CD14-positive monocyte (primary cell): ENCODE data around the gene NEMP2. TPM values are rescaled to one million over a fixed set of nuclear protein-coding genes. Genes with fewer than 3 reads are reported as not detected.

ENCODE experiments used
- DNase-seq, 3 donors: peaks; one replicate each; pipeline ENCODE4 v3.0.0-alpha.2; 2011 to 2022
- H2AFZ ChIP-seq: 2 replicates; pipeline ENCODE4 v1.6.0; 2012; ENCODE audit warnings: mild to moderate bottlenecking, low read depth, low read length, inconsistent platforms; ENCODE audit not compliant: insufficient read depth, poor library complexity, severe bottlenecking
- H3K27ac ChIP-seq, 2 donors: 1 replicate in 1 of 2; 2 replicates in 1 of 2; pipeline ENCODE4 v1.5.1; 2012 to 2013; ENCODE audit warnings: low read length in 2 of 2, control low read depth in 1 of 2, inconsistent platforms in 1 of 2, low read depth in 1 of 2, mild to moderate bottlenecking in 1 of 2
- H3K27me3 ChIP-seq, 2 donors: one replicate each; pipeline versions ENCODE4 v1.6.0 to v1.6.1; 2011 to 2013; ENCODE audit warnings: low read length in 2 of 2; ENCODE audit not compliant: control insufficient read depth in 2 of 2, insufficient read depth in 2 of 2
- H3K36me3 ChIP-seq, 2 donors: replicated peaks in 1 of 2; 1 replicate in 1 of 2; 2 replicates in 1 of 2; pipeline versions ENCODE4 v1.5.1 to v1.6.1; 2012 to 2013; ENCODE audit warnings: low read length in 2 of 2, control low read depth in 1 of 2, inconsistent platforms in 1 of 2, mild to moderate bottlenecking in 1 of 2; ENCODE audit not compliant: insufficient read depth in 2 of 2, control insufficient read depth in 1 of 2
- H3K4me1 ChIP-seq, 2 donors: 1 replicate in 1 of 2; 2 replicates in 1 of 2; pipeline versions ENCODE4 v1.5.1 to v1.6.1; 2012 to 2013; ENCODE audit warnings: low read length in 2 of 2, control low read depth in 1 of 2, inconsistent platforms in 1 of 2, mild to moderate bottlenecking in 1 of 2, moderate library complexity in 1 of 2; ENCODE audit not compliant: insufficient read depth in 2 of 2, control insufficient read depth in 1 of 2
- H3K4me2 ChIP-seq: replicated peaks from 2 replicates; pipeline ENCODE3; 2012; ENCODE audit warnings: low read length, moderate library complexity, mild to moderate bottlenecking; ENCODE audit not compliant: poor library complexity, severe bottlenecking; ENCODE audit errors: extremely low read depth
- H3K4me3 ChIP-seq, 3 experiments: fragments of 200-600 bp in 1 of 3; sonication (generic) in 1 of 3; replicated peaks in 1 of 3; 1 replicate in 2 of 3; 2 replicates in 1 of 3; pipeline ENCODE4 v1.5.1; 2011 to 2013; ENCODE audit warnings: low read length in 3 of 3, mild to moderate bottlenecking in 3 of 3, control low read depth in 2 of 3, low read depth in 2 of 3, inconsistent platforms in 1 of 3, moderate library complexity in 1 of 3
- H3K79me2 ChIP-seq: 2 replicates; pipeline ENCODE4 v1.6.0; 2012; ENCODE audit warnings: mild to moderate bottlenecking, control low read depth, inconsistent platforms, low read length, moderate library complexity; ENCODE audit not compliant: insufficient read depth
- H3K9ac ChIP-seq: 2 replicates; pipeline ENCODE4 v1.6.0; 2017; ENCODE audit warnings: low read length, mild to moderate bottlenecking; ENCODE audit not compliant: insufficient read depth, poor library complexity, severe bottlenecking
- H3K9me3 ChIP-seq, 2 donors: replicated peaks in 1 of 2; 1 replicate in 1 of 2; 2 replicates in 1 of 2; pipeline versions ENCODE4 v1.5.1 to v1.6.1; 2012 to 2013; ENCODE audit warnings: low read length in 2 of 2, control low read depth in 1 of 2; ENCODE audit not compliant: control insufficient read depth in 1 of 2, insufficient read depth in 1 of 2
- H4K20me1 ChIP-seq: 2 replicates; pipeline ENCODE4 v1.6.0; 2012; ENCODE audit warnings: mild to moderate bottlenecking, low read length, control low read depth, moderate library complexity; ENCODE audit not compliant: insufficient read depth
- H3K27ac Mint-ChIP-seq, 7 donors: one replicate each; pipeline ENCODE4 v1.8.0; 2020; ENCODE audit warnings: mild to moderate bottlenecking in 7 of 7, mixed read lengths in 7 of 7, moderate library complexity in 6 of 7, inconsistent platforms in 2 of 7
- H3K27me3 Mint-ChIP-seq, 3 donors: one replicate each; pipeline ENCODE4 v1.8.0; 2021 to 2022; ENCODE audit warnings: low read depth in 3 of 3, mild to moderate bottlenecking in 3 of 3, mixed read lengths in 3 of 3, moderate library complexity in 3 of 3, inconsistent platforms in 1 of 3
- H3K36me3 Mint-ChIP-seq, 2 donors: one replicate each; pipeline ENCODE4 v1.8.0; 2020; ENCODE audit warnings: mixed read lengths in 2 of 2, inconsistent platforms in 1 of 2, mild to moderate bottlenecking in 1 of 2
- H3K4me1 Mint-ChIP-seq: one replicate; pipeline ENCODE4 v1.8.0; 2020; ENCODE audit warnings: mild to moderate bottlenecking, mixed read lengths
- H3K4me3 Mint-ChIP-seq, 2 donors: one replicate each; pipeline ENCODE4 v1.8.0; 2020; ENCODE audit warnings: mild to moderate bottlenecking in 2 of 2, mixed read lengths in 2 of 2, moderate library complexity in 1 of 2
- H3K9me3 Mint-ChIP-seq, 7 donors: one replicate each; pipeline ENCODE4 v1.8.0; 2020 to 2022; ENCODE audit warnings: mixed read lengths in 7 of 7, mild to moderate bottlenecking in 6 of 7, moderate library complexity in 6 of 7, inconsistent platforms in 2 of 7
- WGBS: methylation state at CpG from one replicate; pipeline ENCODE4 v1.1.5; 2013; ENCODE audit warnings: missing lambda C conversion rate; ENCODE audit not compliant: insufficient coverage; 5-methylcytosine and 5-hydroxymethylcytosine counted together
- intact Hi-C, 2 donors: fragments of 100-400 bp; cut with micrococcal nuclease; formaldehyde crosslinking; loops; one replicate each; pipeline versions ENCODE4 v1.15.0 to v1.15.1; 2023
- polyA plus RNA-seq, 3 donors: library from polyadenylated mRNA; depleted of rRNA in 1 of 3; unstranded in 2 of 3; stranded (reverse) in 1 of 3; fragments of 300-500 nt in 2 of 3; fragments of >200 nt in 1 of 3; fragmentation: Illumina TruSeq in 2 of 3; gene quantifications; 1 replicate in 2 of 3; 2 replicates in 1 of 3; pipeline ENCODE4 v1.2.3, GENCODE V29; 2012 to 2021
- TF ChIP-seq, protein P1 (sequence below): fragments of 200-600 bp; IDR thresholded peaks from one replicate; pipeline ENCODE4 v1.8.0; 2022; ENCODE audit warnings: antibody characterized with exemption, mild to moderate bottlenecking

The NEMP2 gene
- polyA plus RNA-seq, 3 donors, result 0.44 to 2.5 (median 1.5) TPM

DNA sequence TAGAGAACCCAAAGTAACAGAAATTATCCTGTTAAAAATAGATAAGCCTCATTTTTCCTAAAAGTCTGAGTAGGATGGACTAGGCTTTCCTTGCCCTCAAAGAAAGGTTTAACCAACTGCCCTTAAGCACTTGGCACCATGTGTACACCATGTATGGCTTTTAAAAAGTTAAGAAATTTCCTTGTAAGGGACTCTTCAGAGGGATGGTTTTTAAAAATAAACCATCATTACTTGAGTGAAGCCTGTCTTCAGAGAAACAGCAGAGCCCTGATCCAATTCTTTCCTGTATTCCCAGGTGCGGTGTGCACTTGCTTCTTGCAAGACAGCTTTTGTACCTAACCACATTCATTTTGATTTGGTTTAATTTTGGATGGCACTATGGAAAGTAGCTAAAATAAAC, 1.1 kb upstream of the NEMP2 start:
- Mint-ChIP-seq H3K4me1 (peaks cover 25% of the 10 kb centered on the region), H3K36me3 (peaks cover under 1 to 10% of the 10 kb centered on the region in 2 donors), H3K9me3 (peaks cover 23 to 39% (median 29%) of the 10 kb centered on the region in 7 donors), H3K27ac (no peak overlapping the region), H3K27me3 (peaks cover 0 to 2% (median 0%) of the 10 kb centered on the region in 3 donors), H3K4me3 (peak overlapping the region in 1 of 2 donors; percentile 2)
- Histone ChIP-seq H2AFZ (peak overlapping the region; percentile 94), H3K36me3 (no peaks in the 10 kb centered on the region), H4K20me1 (no peaks in the 10 kb centered on the region), H3K9me3 (peaks cover 13 to 17% of the 10 kb centered on the region in 2 donors), H3K4me2 (no peak overlapping the region), H3K4me1 (peaks cover 11 to 24% of the 10 kb centered on the region in 2 donors), H3K27ac (no peak overlapping the region), H3K79me2 (peaks cover 20% of the 10 kb centered on the region), H3K4me3 (no peak overlapping the region), H3K9ac (no peak overlapping the region), H3K27me3 (no peaks in the 10 kb centered on the region)
- intact Hi-C loops, result loop anchor here in 1 of 2 donors (10.0 kb wide), 1 partner anchor 109 kb away; the partner anchor contains the start of gene NAB1
- WGBS, result no CpG with 5 or more reads among the region's 1 CpG
- TF ChIP-seq, protein P1, sequence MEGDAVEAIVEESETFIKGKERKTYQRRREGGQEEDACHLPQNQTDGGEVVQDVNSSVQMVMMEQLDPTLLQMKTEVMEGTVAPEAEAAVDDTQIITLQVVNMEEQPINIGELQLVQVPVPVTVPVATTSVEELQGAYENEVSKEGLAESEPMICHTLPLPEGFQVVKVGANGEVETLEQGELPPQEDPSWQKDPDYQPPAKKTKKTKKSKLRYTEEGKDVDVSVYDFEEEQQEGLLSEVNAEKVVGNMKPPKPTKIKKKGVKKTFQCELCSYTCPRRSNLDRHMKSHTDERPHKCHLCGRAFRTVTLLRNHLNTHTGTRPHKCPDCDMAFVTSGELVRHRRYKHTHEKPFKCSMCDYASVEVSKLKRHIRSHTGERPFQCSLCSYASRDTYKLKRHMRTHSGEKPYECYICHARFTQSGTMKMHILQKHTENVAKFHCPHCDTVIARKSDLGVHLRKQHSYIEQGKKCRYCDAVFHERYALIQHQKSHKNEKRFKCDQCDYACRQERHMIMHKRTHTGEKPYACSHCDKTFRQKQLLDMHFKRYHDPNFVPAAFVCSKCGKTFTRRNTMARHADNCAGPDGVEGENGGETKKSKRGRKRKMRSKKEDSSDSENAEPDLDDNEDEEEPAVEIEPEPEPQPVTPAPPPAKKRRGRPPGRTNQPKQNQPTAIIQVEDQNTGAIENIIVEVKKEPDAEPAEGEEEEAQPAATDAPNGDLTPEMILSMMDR, result no peak
- DNase-seq, result no peak

DNA sequence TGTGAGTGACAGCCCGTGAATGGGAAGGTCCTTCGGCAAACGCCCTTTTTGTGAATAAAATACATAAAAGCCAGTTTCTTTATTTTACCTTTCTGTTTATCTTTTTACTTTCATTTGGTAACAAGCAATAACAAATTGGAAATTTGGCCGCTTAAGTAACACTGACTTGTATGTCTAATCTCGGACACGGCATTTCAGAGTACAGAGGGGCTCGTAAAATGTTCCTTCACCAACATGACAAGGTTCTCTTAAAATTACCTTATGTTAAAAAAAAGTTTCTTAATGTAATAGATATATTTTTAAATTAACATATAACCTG, 558 bp upstream of the NEMP2 start:
- Histone ChIP-seq H2AFZ (peak overlapping the region; percentile 94), H4K20me1 (no peaks in the 10 kb centered on the region), H3K9ac (peak overlapping the region; percentile 87), H3K27me3 (no peaks in the 10 kb centered on the region), H3K4me3 (peak overlapping the region; percentile 72 to 98 (median 87)), H3K4me1 (peaks cover 16 to 29% of the 10 kb centered on the region in 2 donors), H3K79me2 (peaks cover 20% of the 10 kb centered on the region), H3K36me3 (no peaks in the 10 kb centered on the region), H3K9me3 (peaks cover 9 to 12% of the 10 kb centered on the region in 2 donors), H3K27ac (peak overlapping the region; percentile 23 to 95), H3K4me2 (peak overlapping the region; percentile 86)
- Mint-ChIP-seq H3K4me3 (peak overlapping the region; percentile 89 to 95), H3K27ac (peak overlapping the region; percentile 18 to 93 (median 85)), H3K9me3 (peaks cover 18 to 33% (median 24%) of the 10 kb centered on the region in 7 donors), H3K4me1 (peaks cover 30% of the 10 kb centered on the region), H3K27me3 (no peaks in the 10 kb centered on the region), H3K36me3 (peaks cover 0 to 8% of the 10 kb centered on the region in 2 donors)
- no peak for DNase-seq
- intact Hi-C loops, result loop anchor here in 1 of 2 donors (10.0 kb wide), 1 partner anchor 110 kb away; the partner anchor contains the start of gene NAB1
- no CpG with 5 or more reads among the region's 7 CpGs for WGBS
- TF ChIP-seq, protein P1, result no peak
